Endothelial cell of umbilical vein (primary cell): ENCODE data around the gene GLT8D1. TPM values are rescaled to one million over a fixed set of nuclear protein-coding genes. Genes with fewer than 3 reads are reported as not detected.

Experiments
- BruUV-seq: library from RNA; stranded (reverse); fragments of 400-500 nt; replicated peaks from 2 replicates; lab custom pipeline; 2021; lab: Mats Ljungman, UMichigan
- CTCF ChIA-PET: fragments of 300-600, 350-600 bp; sonication (Branson Sonifier 250); formaldehyde crosslinking; loops from one replicate; lab custom pipeline; 2021; ENCODE audit warnings: antibody characterized with exemption, inconsistent platforms; lab: Charles Lee
- POLR2A ChIA-PET: fragments of 300-600, 350-600 bp; sonication (Branson Sonifier 250); formaldehyde crosslinking; loops from one replicate; lab custom pipeline; 2021; ENCODE audit warnings: antibody characterized with exemption, inconsistent platforms; lab: Charles Lee
- DNase-seq: peaks from one replicate; pipeline ENCODE4 v3.0.0-alpha.2; 2011; ENCODE audit warnings: low read depth, low spot score
- FAIRE-seq: peaks from 2 replicates; lab custom pipeline; 2011; peaks lifted over from hg19 to GRCh38; lab: Jason Lieb, UNC
- H2AFZ ChIP-seq: 2 replicates; pipeline ENCODE4 v1.6.0; 2012; ENCODE audit warnings: low read depth, low read length, control low read depth, inconsistent platforms
- H3K27ac ChIP-seq: 2 replicates; pipeline ENCODE4 v1.5.1; 2011; ENCODE audit warnings: low read depth, mild to moderate bottlenecking, control low read depth, low read length, moderate library complexity; ENCODE audit not compliant: insufficient read depth
- H3K27me3 ChIP-seq, 2 experiments: 2 replicates each; pipeline versions ENCODE4 v1.6.0 to v1.6.1; 2011; ENCODE audit warnings: low read length in 2 of 2, mixed read lengths in 1 of 2; ENCODE audit not compliant: control insufficient read depth in 2 of 2, insufficient read depth in 2 of 2
- H3K36me3 ChIP-seq, 2 experiments: 2 replicates in 1 of 2; 3 replicates in 1 of 2; pipeline ENCODE4 v1.5.1; 2011; ENCODE audit warnings: low read length in 2 of 2, mild to moderate bottlenecking in 1 of 2, moderate library complexity in 1 of 2; ENCODE audit not compliant: control insufficient read depth in 2 of 2, insufficient read depth in 2 of 2; ENCODE audit errors: extremely low read depth in 1 of 2
- H3K4me1 ChIP-seq: 3 replicates; pipeline ENCODE4 v1.5.1; 2011; ENCODE audit warnings: mild to moderate bottlenecking, low read length; ENCODE audit not compliant: control insufficient read depth, insufficient read depth; ENCODE audit errors: extremely low read depth
- H3K4me2 ChIP-seq: 2 replicates; pipeline ENCODE4 v1.6.1; 2011; ENCODE audit warnings: low read length, control low read depth, mixed read lengths; ENCODE audit not compliant: insufficient read depth
- H3K4me3 ChIP-seq, 3 experiments: fragments of 200-600 bp in 1 of 3; sonication (generic), shearing (Covaris generic) in 1 of 3; replicated peaks in 1 of 3; 2 replicates each; pipeline ENCODE4 v1.5.1; 2011 to 2016; ENCODE audit warnings: control low read depth in 3 of 3, low read length in 3 of 3, mild to moderate bottlenecking in 2 of 3, inconsistent platforms in 1 of 3, low read depth in 1 of 3, moderate library complexity in 1 of 3; ENCODE audit not compliant: insufficient read depth in 1 of 3
- H3K79me2 ChIP-seq: 2 replicates; pipeline ENCODE4 v1.6.0; 2012; ENCODE audit warnings: low read length, inconsistent platforms; ENCODE audit not compliant: control insufficient read depth, insufficient read depth
- H3K9ac ChIP-seq: replicated peaks from 2 replicates; pipeline ENCODE3; 2011; ENCODE audit warnings: low read length, control low read depth; ENCODE audit not compliant: insufficient read depth; ENCODE audit errors: extremely low read depth
- H3K9me1 ChIP-seq: replicated peaks from 3 replicates; pipeline ENCODE4 v1.6.0; 2011; ENCODE audit warnings: mild to moderate bottlenecking, low read length; ENCODE audit not compliant: control insufficient read depth, insufficient read depth; ENCODE audit errors: extremely low read depth
- H3K9me3 ChIP-seq: replicated peaks from 2 replicates; pipeline ENCODE4 v1.5.1; 2012; ENCODE audit warnings: low read length, inconsistent platforms; ENCODE audit not compliant: control insufficient read depth, insufficient read depth
- H4K20me1 ChIP-seq: replicated peaks from 2 replicates; pipeline ENCODE3; 2011; ENCODE audit warnings: mild to moderate bottlenecking, low read length; ENCODE audit not compliant: control insufficient read depth, insufficient read depth; ENCODE audit errors: extremely low read depth
- EZH2 ChIP-seq: IDR thresholded peaks from 2 replicates; pipeline ENCODE4 v1.6.1; 2012; ENCODE audit warnings: borderline replicate concordance, low read depth, mild to moderate bottlenecking, moderate library complexity, low read length, inconsistent platforms; ENCODE audit not compliant: severe bottlenecking
- FOS ChIP-seq: IDR thresholded peaks from 2 replicates; pipeline ENCODE4 v1.6.1; 2011; ENCODE audit warnings: mild to moderate bottlenecking, low read length, moderate library complexity, borderline replicate concordance; ENCODE audit not compliant: insufficient read depth
- GATA2 ChIP-seq: IDR thresholded peaks from 2 replicates; pipeline ENCODE4 v1.7.0; 2011; ENCODE audit warnings: low read depth, mild to moderate bottlenecking, moderate library complexity, mixed read lengths, low read length; ENCODE audit not compliant: insufficient read length, insufficient read depth
- JUN ChIP-seq: IDR thresholded peaks from 2 replicates; pipeline ENCODE4 v1.6.1; 2011; ENCODE audit warnings: borderline replicate concordance, low read depth; ENCODE audit not compliant: insufficient read length, insufficient read depth
- MAX ChIP-seq: IDR thresholded peaks from 2 replicates; pipeline ENCODE4 v1.6.1; 2011; ENCODE audit not compliant: insufficient read depth, insufficient read length
- MYC ChIP-seq: IDR thresholded peaks from one replicate; pipeline ENCODE4 v1.6.1; 2011; ENCODE audit warnings: mild to moderate bottlenecking, low read depth, low read length
- POLR2A ChIP-seq: IDR thresholded peaks from 2 replicates; pipeline ENCODE4 v1.6.1; 2012; ENCODE audit warnings: low read depth, mild to moderate bottlenecking, control low read depth, low read length
- POLR2AphosphoS5 ChIP-seq: IDR thresholded peaks from 2 replicates; pipeline ENCODE4 v1.6.1; 2012; ENCODE audit warnings: low read depth, mild to moderate bottlenecking, control low read depth, low read length, moderate library complexity; ENCODE audit not compliant: insufficient read depth
- dilution Hi-C: fragments of 300-500 bp; cut with MboI; formaldehyde crosslinking; loops from one replicate; pipeline ENCODE4 v1.15.0; 2019; ENCODE audit warnings: low sequenced_read_pairs; ENCODE audit not compliant: extremely low pct_ligation_motif_present
- intact Hi-C: fragments of 100-400 bp; cut with micrococcal nuclease; formaldehyde crosslinking; loops from one replicate; pipeline ENCODE4 v1.10.0; 2022
- polyA plus RNA-seq, 4 experiments: library from polyadenylated mRNA; depleted of rRNA in 3 of 4; stranded (reverse) in 3 of 4; unstranded in 1 of 4; fragments of >200 nt; gene quantifications; 2 replicates each; pipeline versions ENCODE4 v1.2.1 to v1.2.3, GENCODE V29; 2011 to 2012; ENCODE audit warnings: missing spikeins in 1 of 4
- total RNA-seq: library from RNA; stranded (reverse); gene quantifications from 2 replicates; pipeline ENCODE4 v1.2.3, GENCODE V29; 2021
- TF ChIP-seq, protein P1 (sequence below), 2 donors: IDR thresholded peaks; 1 replicate in 1 of 2; 2 replicates in 1 of 2; pipeline ENCODE4 v1.5.1; 2011; ENCODE audit warnings: low read length in 2 of 2, mild to moderate bottlenecking in 2 of 2, moderate library complexity in 2 of 2, control low read depth in 1 of 2, inconsistent platforms in 1 of 2, low read depth in 1 of 2; ENCODE audit not compliant: insufficient read depth in 1 of 2; ENCODE audit errors: extremely low read depth in 1 of 2

GLT8D1 gene
- total and polyA plus RNA-seq, 2 donors (not counting 3 experiments of a cell fraction or from before 2014, with no cell fraction given): 63.7 to 73.5 TPM

DNA sequence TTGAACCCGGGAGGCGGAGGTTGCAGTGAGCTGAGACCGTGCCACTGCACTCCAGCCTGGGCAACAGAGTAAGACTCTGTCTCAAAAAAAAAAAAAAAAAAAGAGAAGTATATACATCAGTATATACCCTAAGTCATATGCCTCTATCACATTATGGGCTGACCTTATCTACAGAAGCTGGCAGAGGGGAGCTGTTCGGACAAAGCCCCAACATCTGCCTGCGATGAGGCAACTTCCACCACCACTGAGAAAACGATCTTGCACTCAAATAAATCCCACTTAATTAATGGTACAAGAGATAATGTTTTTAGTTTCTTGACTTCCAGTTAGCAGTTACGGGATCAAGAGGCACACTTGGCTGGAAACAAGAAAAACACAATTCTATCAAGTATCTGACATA lies 2.2 kb downstream of the GLT8D1 start:
- peaks cover 48% of the 10 kb centered on the region for H3K79me2 ChIP-seq
- no peaks in the 10 kb centered on the region for H3K9me3 ChIP-seq
- intact Hi-C loops (no loop called here), dilution Hi-C loops (no loop called here)
- ChIA-PET POLR2A (no interaction called here), CTCF (no interaction called here)
- no peak overlapping the region for H3K4me3 ChIP-seq
- BruUV-seq: no TSS peak
- no peak overlapping the region for H3K9ac ChIP-seq
- H3K27ac ChIP-seq: no peak overlapping the region
- no peaks in the 10 kb centered on the region for H4K20me1 ChIP-seq
- H3K4me2 ChIP-seq: no peak overlapping the region
- FAIRE-seq (no peak), DNase-seq (no peak)
- peaks cover 17% of the 10 kb centered on the region for H3K4me1 ChIP-seq
- H3K9me1 ChIP-seq: no peaks in the 10 kb centered on the region
- H2AFZ ChIP-seq: no peak overlapping the region
- no peak for TF ChIP-seq MAX
- no peak for TF ChIP-seq GATA2
- TF ChIP-seq POLR2A: no peak
- no peak for TF ChIP-seq FOS
- no peaks in the 10 kb centered on the region for H3K27me3 ChIP-seq
- peaks cover 0 to 10% of the 10 kb centered on the region in 2 experiments for H3K36me3 ChIP-seq

DNA sequence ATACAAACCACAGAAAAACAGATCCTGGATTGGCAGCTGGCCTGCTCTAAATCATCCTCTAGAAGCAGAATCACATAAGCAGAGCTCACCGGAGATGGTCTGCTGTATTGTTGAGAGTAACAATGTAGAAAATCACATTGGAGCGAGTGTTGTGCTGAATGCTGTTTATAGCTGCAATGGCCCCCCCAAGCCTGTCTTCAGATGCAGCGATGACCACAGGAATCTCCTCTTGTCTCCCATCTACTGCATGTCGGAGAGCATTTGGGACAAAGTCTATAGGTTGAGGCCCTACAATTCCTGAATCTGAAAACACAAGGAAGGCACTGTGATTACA lies 8.0 kb downstream of the GLT8D1 start:
- no TSS peak for BruUV-seq
- intact Hi-C loops: no loop called here
- Histone ChIP-seq H3K9me3 (no peaks in the 10 kb centered on the region), H3K9ac (no peak overlapping the region), H3K4me3 (no peak overlapping the region), H3K9me1 (no peaks in the 10 kb centered on the region), H3K36me3 (peaks cover 29 to 41% of the 10 kb centered on the region in 2 experiments), H2AFZ (no peak overlapping the region), H4K20me1 (no peaks in the 10 kb centered on the region), H3K4me2 (no peak overlapping the region), H3K27me3 (no peaks in the 10 kb centered on the region), H3K79me2 (peaks cover 19% of the 10 kb centered on the region), H3K4me1 (no peaks in the 10 kb centered on the region), H3K27ac (no peak overlapping the region)
- FAIRE-seq: no peak
- TF ChIP-seq EZH2 (no peak), GATA2 (no peak), MYC (no peak), POLR2AphosphoS5 (no peak), FOS (no peak), MAX (no peak), JUN (no peak), POLR2A (no peak)
- TF ChIP-seq, protein P1, sequence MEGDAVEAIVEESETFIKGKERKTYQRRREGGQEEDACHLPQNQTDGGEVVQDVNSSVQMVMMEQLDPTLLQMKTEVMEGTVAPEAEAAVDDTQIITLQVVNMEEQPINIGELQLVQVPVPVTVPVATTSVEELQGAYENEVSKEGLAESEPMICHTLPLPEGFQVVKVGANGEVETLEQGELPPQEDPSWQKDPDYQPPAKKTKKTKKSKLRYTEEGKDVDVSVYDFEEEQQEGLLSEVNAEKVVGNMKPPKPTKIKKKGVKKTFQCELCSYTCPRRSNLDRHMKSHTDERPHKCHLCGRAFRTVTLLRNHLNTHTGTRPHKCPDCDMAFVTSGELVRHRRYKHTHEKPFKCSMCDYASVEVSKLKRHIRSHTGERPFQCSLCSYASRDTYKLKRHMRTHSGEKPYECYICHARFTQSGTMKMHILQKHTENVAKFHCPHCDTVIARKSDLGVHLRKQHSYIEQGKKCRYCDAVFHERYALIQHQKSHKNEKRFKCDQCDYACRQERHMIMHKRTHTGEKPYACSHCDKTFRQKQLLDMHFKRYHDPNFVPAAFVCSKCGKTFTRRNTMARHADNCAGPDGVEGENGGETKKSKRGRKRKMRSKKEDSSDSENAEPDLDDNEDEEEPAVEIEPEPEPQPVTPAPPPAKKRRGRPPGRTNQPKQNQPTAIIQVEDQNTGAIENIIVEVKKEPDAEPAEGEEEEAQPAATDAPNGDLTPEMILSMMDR (IDR thresholded peaks at IDR 0.05; ENCODE audit: extremely low read depth in 1 of 2, insufficient read depth in 1 of 2, low read depth in 1 of 2, low read length in 2 of 2): no peak
- dilution Hi-C loops: no loop called here
- no peak for DNase-seq
- ChIA-PET CTCF (no interaction called here), POLR2A (no interaction called here)
